ENCODE results near the gene GALNT12. TPM values are rescaled to one million over a fixed set of nuclear protein-coding genes. Genes with fewer than 3 reads are reported as not detected.
A peak's percentile ranks its signal among the peaks of the same experiment; 100 is the strongest.

Gene GALNT12
- total RNA-seq, 2 donors from 2014 or later = 0.91 to 1.1 TPM

DNA sequence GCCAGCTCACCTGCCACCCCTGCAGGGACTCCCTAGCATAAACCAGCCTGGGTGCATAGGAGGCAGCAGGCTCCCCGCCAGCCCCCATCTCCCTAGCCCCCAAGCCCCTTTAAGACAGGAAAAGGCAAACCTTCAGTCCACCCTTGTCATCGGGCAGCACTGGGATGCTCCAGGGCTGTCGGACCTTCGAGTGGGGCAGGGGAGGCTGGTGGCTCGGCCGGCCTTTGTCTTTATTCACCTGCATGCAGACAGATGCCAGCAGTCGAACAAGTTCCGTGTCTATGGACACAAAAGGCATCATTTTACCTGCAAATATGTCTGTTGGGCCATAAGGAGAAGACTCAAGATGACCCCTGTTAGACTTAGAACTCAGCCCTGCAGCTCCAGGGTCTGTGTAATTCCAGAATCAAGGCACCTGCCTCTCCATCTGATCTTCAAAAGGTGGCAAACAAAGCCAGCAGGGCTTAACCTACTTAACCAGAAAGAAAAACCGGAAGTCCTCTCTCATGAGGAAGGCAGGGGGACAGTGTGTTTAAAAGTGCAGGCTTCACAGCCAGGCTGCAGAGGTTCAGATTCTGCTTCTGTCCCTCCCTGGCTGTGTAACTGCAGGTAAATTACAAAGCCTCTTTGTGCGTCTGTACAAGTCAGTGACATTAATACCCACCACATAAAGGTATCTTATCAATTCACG is 27.3 kb upstream of the GALNT12 start:
- no peak for ATAC-seq
- no peak for DNase-seq
- intact Hi-C loops (cut with DNase I) = no loop called here

DNA sequence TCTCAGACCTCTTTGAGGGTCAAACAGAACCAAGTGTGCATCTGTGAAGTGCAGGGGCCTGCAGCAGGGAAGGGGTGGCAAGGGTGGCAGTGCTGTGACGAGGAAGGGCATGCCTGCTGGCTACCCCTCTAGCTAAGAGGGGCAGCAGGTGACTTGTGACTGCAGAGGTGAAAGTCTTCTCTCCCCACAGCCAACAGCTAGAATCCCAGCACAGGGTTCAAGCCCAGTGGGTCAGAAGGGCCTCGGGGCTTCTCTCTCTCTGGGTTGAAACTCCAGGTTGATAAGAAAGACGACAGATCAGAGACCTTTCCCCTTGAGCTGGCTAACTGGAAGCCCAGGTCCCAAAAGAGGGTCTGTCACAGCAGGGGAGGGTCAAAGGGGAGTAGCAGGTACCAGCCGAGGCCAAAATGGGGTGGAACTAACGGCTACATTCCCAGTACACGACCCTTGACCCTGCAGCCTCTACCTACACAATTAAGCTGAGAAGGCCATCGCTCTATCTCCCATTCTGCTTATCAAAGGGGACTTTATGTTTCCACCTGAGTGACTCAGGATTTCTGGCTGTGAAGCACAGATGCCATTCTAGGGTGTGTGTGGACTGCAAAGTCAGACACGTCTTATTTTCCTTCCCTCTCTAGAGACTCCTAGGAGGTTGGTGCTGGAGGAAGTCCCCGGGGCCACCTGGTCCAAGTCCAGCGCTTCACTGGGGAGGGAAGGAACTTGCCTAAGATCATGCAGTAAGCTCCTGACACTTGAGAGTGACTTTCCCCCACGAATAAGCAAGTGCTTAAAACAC is 25.7 kb upstream of the GALNT12 start:
- intact Hi-C loops (cut with DNase I) = no loop called here
- DNase-seq (no peak), ATAC-seq (no peak)

DNA sequence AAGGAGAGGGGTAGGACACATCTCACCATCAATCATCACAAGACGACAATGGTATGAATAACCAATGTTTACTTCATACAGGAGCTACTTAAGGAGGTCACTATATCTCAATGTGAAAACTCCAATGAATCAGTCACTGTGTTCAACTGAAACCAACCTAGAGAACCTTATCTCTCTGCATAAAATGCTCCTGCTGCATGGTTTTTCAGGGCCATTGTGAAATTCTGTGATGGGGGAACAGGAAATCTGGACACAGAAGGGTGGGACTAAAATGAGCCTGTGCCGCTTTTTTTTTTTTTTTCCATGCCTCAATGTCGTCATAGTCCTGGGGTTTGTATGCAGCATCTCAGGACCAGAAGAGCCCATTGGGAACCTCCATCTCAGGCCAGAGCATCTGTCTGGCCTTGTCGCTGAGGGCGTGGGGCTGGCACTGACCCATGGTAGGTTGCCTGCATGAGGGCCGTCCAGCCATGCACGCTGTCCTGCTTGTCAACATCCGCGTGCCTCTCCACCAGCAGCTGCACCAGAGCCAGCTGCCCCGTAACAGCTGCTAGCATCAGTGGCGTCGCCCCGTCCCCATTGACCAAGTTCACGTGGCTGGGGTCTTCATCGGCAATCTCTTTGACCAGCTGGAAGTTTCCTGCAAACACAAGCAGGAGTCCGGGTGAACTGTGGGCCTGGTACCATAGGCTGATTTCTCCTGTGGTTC is 23.8 kb upstream of the GALNT12 start:
- DNase-seq (no peak), ATAC-seq (no peak)

DNA sequence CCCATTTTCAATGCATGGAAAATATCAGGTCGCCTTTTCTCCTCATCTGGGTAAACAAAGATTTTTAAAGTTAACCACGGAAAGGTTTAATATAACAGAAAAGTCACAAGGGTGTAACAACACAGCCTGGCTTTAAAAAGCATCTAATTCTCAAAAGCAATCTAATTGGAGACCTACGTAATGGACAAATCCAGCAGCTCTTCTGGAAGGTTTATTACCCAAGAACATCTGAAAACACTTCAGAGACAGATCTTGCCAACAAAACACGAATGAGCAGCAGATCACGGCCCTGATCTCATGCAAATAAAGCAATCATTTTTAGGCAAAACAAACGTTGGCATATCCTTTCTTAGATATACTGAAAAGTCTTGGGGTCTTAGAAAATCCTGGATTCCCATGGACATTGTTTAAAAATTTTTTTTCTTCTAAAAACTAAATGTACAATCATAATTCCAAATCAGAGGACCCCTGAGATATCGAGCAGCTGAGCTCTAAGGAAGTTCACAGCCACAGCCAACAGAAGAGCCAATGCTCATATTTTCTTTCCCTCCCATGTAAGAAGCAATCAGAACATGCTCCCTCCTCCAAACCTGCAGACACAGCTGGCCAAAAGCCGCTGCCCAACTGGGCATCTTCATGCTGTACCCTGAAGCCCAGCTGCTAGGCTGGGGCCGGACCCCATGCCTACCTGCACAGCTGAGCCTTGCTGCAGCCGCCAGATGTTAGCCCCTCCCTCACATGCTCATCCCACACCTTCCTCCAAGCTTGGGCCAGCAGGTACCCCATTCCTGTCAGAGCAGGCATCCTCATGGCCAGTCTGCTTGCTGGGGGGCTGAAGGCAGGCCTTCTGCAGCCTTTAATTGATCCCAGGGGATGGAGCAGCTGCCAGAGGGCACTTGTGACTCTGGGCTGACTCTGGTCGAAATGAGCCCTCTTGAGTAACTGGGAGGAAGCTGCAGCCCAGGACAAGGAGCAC is 22.4 kb upstream of the GALNT12 start:
- intact Hi-C loops (cut with DNase I) = no loop called here
- DNase-seq (no peak), ATAC-seq (no peak)

More for the DNA sequence above, 23.8 kb upstream of the GALNT12 start:
- intact Hi-C loops (cut with DNase I) = no loop called here

DNA sequence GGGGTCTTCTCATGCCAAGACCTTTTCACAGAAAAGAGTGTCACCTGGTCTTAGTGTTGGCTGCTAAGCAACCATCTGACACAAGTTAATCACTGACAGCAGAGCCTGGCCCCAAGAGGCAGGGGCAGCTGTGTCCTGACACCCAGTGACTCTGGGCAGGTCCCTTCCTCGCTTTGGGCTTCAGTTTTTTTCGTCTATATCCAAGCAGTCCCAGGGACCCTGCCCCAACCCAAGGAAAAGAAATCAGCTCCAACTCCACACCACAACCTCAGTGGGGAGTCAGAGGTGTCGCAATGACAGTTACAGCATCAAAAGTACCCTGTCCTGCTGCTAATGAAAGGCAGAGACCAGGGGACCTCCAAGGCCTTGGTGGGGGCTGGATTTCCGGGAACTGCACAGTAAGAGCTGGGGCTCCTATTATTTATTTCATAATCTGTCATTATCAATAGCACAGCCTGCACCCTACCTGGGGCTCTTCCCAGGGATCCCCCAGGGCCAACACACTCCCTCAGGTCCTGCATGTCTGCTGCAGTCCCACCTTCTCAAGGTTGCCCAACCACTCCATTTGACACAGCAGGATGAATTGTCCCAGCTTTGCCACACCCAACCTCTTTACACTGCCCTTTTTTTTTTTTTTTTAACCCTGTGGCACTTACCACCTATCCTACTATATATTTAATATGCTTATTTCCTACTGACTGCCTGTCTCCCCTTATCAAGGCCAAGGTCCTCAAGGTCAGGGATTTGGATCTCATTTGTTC is 20.5 kb upstream of the GALNT12 start:
- DNase-seq = no peak

DNA sequence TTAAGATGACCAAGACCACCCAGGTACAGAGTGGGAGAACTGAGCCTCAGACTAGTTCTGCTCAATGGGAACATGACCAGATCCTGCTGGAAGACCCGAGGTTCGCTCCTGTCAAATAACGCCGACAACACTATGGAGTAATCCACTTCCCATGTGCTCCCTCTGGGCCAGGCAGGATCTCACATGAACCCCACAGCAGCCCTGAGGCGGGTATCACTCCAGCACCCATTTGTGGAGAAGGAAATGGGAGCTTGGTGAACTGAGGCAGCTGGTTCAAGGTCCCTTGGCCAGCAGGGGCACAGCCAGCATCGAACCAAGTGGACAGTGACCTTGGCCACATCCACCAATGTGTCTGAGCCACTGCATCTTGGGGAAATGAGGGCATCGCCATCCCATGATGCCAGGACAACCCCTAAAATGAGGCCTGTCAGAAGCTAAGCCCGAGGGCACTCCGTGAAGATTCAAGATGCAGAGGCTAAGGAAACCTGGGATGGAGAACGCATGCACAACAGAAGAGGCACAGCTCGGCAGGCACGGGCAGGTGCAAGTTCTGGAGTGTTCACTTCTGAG is 19.6 kb upstream of the GALNT12 start:
- intact Hi-C loops (cut with DNase I) = no loop called here
- ATAC-seq = no peak
- DNase-seq = no peak

More for the DNA sequence above, 20.5 kb upstream of the GALNT12 start:
- intact Hi-C loops (cut with DNase I) = no loop called here
- ATAC-seq = no peak

DNA sequence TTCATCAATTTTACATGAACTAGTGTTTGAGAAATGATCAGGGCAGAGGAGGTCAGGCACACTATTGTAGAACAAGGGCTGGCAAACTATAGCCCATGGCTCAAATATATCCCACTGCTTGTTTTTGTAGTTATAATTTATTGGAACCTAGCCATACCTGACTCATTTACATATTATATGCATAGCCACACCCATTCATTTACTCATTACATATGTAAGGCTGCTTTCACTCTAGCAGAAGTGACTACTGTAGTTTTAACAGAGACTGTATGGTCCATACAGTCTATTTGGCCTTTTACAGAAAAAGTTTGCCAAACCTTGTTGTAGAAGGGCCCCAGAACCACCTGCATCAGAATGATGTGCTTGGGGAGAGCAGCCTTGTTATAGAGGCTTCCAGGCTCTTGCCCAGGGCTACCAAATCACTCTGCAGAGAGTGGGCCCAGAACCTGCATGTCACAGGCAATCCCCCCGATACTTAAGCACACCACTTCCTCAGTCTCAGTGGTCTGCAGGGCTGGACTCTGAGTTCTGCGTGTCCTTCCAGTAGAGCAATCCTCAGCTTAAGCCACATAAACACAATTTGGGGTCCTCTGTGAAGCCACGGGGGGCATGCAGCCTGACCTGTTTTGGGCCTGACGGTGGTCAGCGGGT is 17.9 kb upstream of the GALNT12 start:
- intact Hi-C loops (cut with DNase I) = no loop called here
- DNase-seq = no peak
- no peak for ATAC-seq

DNA sequence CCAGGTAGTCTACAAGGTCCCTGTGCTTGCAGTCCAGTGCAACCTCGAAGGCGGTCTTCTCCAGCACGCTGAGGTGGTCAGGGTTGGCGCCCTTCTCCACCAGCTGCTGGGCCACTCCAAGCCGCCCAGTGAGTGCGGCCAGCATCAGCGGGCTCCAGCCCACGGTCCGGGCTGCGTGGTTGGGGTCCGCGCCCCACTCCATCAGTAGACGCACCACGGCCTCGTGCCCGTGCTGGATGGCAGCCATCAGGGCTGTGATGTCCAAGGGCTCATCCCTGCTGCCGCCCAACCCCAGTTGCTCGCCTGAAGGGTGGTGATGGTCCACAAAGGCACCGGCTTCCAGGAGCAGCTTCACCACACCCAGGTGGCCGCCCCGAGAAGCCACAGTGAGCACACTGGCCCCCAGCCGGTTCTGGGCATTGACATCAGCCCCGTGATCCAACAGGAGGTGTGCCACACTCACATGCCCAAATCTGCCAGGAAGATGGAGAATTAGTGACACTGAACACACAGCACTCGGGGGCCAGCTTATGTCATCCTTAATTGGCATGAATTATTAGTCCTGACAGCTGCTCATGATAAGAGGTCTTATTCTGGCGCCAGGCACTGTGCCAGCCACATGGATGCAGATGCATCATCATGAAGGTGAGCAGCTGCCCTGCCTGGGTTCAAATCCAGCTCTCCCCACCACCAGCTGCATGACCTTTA is 17.2 kb upstream of the GALNT12 start:
- intact Hi-C loops (cut with DNase I) = no loop called here
- DNase-seq (no peak), ATAC-seq (no peak)

DNA sequence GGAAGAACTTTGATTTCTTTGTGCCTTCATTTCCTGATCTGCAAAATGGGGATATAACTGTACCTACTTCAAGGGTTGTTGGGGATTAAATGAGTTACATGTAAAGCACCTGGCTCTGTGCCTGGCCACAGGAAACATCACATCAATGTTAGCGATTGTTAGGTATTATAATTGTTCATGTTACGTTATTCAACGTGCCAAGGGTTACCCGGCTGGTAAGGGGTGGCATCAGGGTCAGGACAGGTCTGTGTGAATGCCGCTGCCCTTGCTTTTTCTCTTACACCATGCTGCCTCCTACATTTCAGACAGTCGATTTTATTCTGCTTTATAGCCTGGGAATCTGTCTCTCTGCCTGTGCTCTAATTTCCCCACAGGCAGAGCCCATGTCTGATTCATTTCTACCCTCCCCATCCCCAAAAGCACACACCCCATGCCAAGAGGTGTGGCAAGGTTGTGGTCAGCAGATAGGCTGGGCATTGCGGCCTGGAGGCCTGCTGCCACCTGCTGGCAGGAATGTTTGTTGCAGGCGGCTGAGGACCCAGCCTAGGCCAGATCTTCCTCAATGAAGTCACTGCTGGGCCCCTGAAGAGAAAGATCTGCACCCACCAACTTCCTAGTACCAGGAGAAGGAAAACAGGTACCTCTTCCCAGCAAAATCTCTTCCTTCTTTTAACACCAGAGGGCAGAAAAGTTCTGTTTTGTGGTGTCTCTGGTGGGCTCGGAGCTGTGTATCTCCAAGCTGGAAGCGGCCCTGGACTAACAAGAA is 16.4 kb upstream of the GALNT12 start:
- intact Hi-C loops (cut with DNase I) = no loop called here
- ATAC-seq = peak; percentile 87 to 93

DNA sequence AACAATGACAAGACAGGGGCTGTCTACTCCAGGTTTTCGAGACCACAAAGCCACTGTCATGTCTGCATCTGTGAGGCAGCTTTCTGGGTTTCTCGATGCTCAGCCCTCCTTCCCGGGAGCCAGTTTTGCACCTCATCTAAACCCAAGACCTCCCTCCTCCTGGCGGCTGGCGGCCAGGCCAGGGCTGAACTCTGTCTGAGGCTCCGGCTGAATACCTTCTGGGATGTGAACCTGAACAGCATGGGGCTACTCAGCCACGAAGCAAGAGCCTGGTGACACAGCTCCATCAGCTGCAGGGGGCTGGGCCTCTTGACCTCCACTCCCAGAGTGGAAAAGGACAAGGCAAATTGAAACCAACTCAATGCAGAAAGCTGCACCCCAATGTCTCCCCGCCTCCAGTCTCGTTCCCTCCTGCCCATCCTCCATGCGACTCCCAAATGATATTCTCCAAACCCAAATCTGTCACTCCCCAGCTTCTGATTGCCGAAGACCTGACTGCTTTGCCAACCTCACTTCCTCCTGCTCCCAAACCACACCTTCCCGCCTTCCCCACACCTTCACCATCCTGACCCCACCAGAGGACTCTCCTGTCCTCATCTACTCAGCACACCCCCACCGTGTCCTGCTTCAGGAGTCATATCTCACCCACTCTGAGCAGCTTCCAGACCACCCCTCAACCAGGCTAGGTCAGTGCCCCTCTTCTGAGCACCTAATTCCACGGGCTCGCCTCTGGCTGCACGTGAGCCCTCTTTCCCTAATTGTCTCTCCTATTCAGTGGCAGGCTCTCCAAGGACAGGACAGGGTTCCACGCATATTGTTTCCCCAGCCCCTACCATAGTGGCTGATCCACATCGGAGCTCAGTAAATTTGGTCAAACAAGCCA is 15.6 kb upstream of the GALNT12 start:
- no peak for ATAC-seq
- no peak for DNase-seq
- intact Hi-C loops (cut with DNase I) = no loop called here

More for the DNA sequence above, 16.4 kb upstream of the GALNT12 start:
- DNase-seq = peak; percentile 85

DNA sequence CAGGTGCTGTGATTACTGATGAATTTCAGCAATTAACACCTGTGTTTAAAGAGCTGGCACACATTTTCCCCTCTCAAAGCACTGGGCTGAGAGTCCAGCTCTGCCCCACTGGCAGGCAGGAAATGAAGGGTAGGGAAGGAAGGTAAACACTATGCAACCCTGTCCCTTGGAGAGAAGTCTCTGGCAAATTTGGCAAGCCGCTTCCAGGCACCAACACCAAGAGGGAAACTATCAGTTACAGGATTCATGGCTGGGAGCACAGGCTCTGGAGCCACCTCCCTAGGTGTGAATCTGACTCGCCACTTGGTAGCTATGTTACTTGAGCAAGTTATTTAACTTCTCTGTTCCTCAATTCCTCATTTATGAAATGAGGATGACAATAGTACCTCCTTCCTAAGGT is 14.4 kb upstream of the GALNT12 start:
- ATAC-seq (no peak), DNase-seq (no peak)
- intact Hi-C loops (cut with DNase I) = no loop called here

DNA sequence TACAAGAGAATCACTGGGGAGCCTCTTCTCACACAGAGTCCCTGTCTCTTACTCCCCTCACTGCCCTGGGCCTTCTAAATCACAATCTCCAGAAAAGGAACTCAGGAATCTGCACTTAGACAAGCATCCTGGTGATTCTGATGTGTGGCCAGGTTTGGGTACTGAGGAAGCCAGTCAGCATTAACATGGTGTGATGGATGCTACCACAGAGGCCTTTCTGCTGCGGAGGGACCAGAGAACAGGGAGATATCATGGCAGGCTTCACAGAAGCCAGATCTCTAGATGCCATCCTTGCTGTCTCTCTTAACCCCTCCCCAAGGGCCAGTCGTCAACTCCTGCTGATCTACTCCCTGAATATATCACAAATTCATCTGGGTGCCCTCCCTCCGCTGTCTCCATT is 12.7 kb upstream of the GALNT12 start:
- no peak for ATAC-seq
- intact Hi-C loops (cut with DNase I) = no loop called here
- no peak for DNase-seq

DNA sequence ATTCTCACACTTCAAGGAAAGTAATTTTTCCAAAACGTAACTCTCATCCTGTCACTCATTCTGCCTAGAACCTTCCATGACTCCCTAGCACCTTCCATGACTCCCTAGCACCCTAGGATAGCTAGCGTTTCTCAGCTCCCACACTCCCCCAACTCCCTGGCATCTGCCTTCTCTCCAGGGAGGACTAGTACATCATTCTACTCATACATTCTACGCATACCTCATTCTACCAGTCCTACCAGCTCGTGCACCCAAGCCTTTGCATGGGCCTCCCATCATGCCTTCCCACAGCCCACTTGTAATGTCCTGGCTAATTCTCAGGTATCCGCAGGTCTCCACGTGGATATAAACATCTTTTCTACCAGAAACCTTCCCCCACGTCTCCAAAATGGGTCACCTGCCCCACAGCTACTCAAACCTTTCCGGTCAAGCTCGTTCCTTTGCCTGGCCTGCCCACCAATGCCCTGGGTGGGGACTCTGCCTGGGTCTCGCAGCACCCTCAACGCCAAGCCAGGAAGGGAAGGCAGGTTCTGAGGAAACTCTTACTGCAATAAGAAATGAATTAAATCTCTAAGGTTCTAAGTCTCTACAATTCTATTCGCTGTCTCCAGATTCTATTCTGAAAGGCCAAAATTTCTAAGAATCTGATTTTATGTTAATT is 12.0 kb upstream of the GALNT12 start:
- no peak for DNase-seq
- intact Hi-C loops (cut with DNase I) = no loop called here
- ATAC-seq = no peak

DNA sequence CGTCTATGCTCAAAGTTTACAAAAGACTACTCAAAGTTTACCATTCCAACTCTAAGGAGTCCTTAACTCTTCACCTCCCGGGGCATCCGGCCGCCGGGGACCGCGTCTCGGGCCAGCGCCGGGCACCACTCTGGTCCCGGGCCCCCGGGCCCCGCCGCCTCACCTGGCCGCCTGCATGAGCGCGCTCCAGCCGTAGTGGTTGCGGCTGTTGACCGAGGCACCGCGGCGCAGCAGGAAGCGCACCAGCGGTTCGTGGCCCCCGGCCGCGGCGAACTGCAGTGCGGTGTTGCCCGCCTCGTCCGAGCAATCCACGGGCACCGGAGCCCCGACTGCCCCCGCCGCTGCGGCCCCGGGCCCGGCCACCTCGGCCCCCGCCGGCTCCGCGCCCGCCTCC is 11.5 kb upstream of the GALNT12 start:
- intact Hi-C loops (cut with DNase I) = no loop called here
- ATAC-seq (peak; percentile 5 to 19), DNase-seq (no peak)
